WTC11 (cell line): ENCODE measurements around the gene CA7. TPM values are rescaled to one million over a fixed set of nuclear protein-coding genes. Genes with fewer than 3 reads are reported as not detected.

Experiments used
- ATAC-seq: fragments of 200-7000 bp; cut with Tn5 transposase; 2 replicates; pipeline ENCODE4 v1.10.0; 2021; ENCODE audit warnings: mild to moderate bottlenecking, moderate library complexity
- CTCF ChIA-PET: fragments of 300-600 bp; sonication (Branson Sonifier 250); formaldehyde crosslinking; loops from one replicate; lab custom pipeline; 2021; ENCODE audit warnings: antibody characterized with exemption; lab: Charles Lee
- POLR2A ChIA-PET: fragments of 350-600 bp; sonication (Branson Sonifier 250); formaldehyde crosslinking; loops from one replicate; lab custom pipeline; 2021; ENCODE audit warnings: antibody characterized with exemption; lab: Charles Lee
- DNase-seq: peaks from one replicate; pipeline ENCODE4 v3.0.0; 2021; ENCODE audit warnings: low spot score
- H3K27ac Mint-ChIP-seq: 2 replicates; pipeline ENCODE4 v1.8.0; 2021; ENCODE audit warnings: mixed read lengths
- H3K27me3 Mint-ChIP-seq: 2 replicates; pipeline ENCODE4 v1.8.0; 2021; ENCODE audit warnings: low read depth, mild to moderate bottlenecking, moderate library complexity, mixed read lengths
- H3K36me3 Mint-ChIP-seq: 2 replicates; pipeline ENCODE4 v1.8.0; 2021; ENCODE audit warnings: mixed read lengths
- H3K4me1 Mint-ChIP-seq: 2 replicates; pipeline ENCODE4 v1.8.0; 2022; ENCODE audit warnings: mixed read lengths
- H3K4me3 Mint-ChIP-seq: 2 replicates; pipeline ENCODE4 v1.8.0; 2021; ENCODE audit warnings: mild to moderate bottlenecking, moderate library complexity, mixed read lengths
- H3K9me3 Mint-ChIP-seq: 2 replicates; pipeline ENCODE4 v1.8.0; 2021; ENCODE audit warnings: mixed read lengths
- CDX4 ChIP-seq: fragments of 250-450 bp; sonication (Bioruptor Pico); IDR thresholded peaks from 2 replicates; pipeline ENCODE4 v1.9.0; 2021; ENCODE audit warnings: moderate library complexity, mild to moderate bottlenecking, inconsistent platforms, borderline replicate concordance
- EMX1 ChIP-seq: fragments of 250-450 bp; sonication (Bioruptor Pico); IDR thresholded peaks from 2 replicates; pipeline ENCODE4 v1.8.0; 2021; ENCODE audit warnings: mild to moderate bottlenecking
- FOXP1 ChIP-seq: sonication (generic); formaldehyde crosslinking; IDR thresholded peaks from 2 replicates; pipeline ENCODE4 v1.8.0; 2022; ENCODE audit warnings: missing genetic modification reagents, mild to moderate bottlenecking, moderate library complexity, borderline replicate concordance
- GRHL2 ChIP-seq: fragments of 250-450 bp; sonication (Bioruptor Pico); IDR thresholded peaks from 2 replicates; pipeline ENCODE4 v1.8.0; 2022; ENCODE audit warnings: mild to moderate bottlenecking, moderate library complexity; ENCODE audit not compliant: insufficient replicate concordance, severe bottlenecking
- NFATC4 ChIP-seq: fragments of 250-450 bp; sonication (Bioruptor Pico); IDR thresholded peaks from 2 replicates; pipeline ENCODE4 v1.9.0; 2021; ENCODE audit warnings: mild to moderate bottlenecking
- STAT6 ChIP-seq: sonication (generic); formaldehyde crosslinking; conservative IDR thresholded peaks from 2 replicates; pipeline ENCODE4 v1.8.1; 2023; ENCODE audit warnings: mild to moderate bottlenecking, low read depth, missing genetic modification reagents, moderate library complexity
- TCF7 ChIP-seq: sonication (generic); formaldehyde crosslinking; IDR thresholded peaks from 2 replicates; pipeline ENCODE4 v1.8.0; 2022; ENCODE audit warnings: mild to moderate bottlenecking, low read depth, missing genetic modification reagents, moderate library complexity
- TP53 ChIP-seq: sonication (generic); formaldehyde crosslinking; IDR thresholded peaks from 2 replicates; pipeline ENCODE4 v1.8.1; 2023; ENCODE audit warnings: mild to moderate bottlenecking, missing genetic modification reagents
- USF1 ChIP-seq: sonication (generic); formaldehyde crosslinking; IDR thresholded peaks from 2 replicates; pipeline ENCODE4 v1.8.0; 2022; ENCODE audit warnings: mild to moderate bottlenecking, missing genetic modification reagents
- ZBTB43 ChIP-seq: sonication (generic); formaldehyde crosslinking; IDR thresholded peaks from 2 replicates; pipeline ENCODE4 v1.8.1; 2023; ENCODE audit warnings: mild to moderate bottlenecking, missing genetic modification reagents
- ZMAT4 ChIP-seq: fragments of 250-450 bp; sonication (Bioruptor Pico); IDR thresholded peaks from 2 replicates; pipeline ENCODE4 v1.9.0; 2021; ENCODE audit warnings: mild to moderate bottlenecking
- ZNF532 ChIP-seq: fragments of 250-450 bp; sonication (Bioruptor Pico); IDR thresholded peaks from 2 replicates; pipeline ENCODE4 v1.9.0; 2021; ENCODE audit warnings: mild to moderate bottlenecking, borderline replicate concordance
- ZSCAN18 ChIP-seq: fragments of 250-450 bp; sonication (Bioruptor Pico); IDR thresholded peaks from 2 replicates; pipeline ENCODE4 v2.1.2; 2022; ENCODE audit warnings: mild to moderate bottlenecking, moderate library complexity
- total RNA-seq: library from RNA; stranded (reverse); gene quantifications from 3 replicates; pipeline ENCODE4 v1.2.3, GENCODE V29; 2021

Gene CA7
- total RNA-seq, 1 experiment from 2014 or later = 1.6 TPM

- TF ChIP-seq CDX4 = no peak
- TF ChIP-seq, all 79 proteins: peak for 0
Measured at GRCh38 chr16:66832661-66833305, 11.4 kb upstream of the CA7 start (continued).

- no peaks in the 10 kb centered on the region for H3K9me3 Mint-ChIP-seq
- no peak overlapping the region for H3K27ac Mint-ChIP-seq
- H3K4me3 Mint-ChIP-seq = no peak overlapping the region
- ChIA-PET POLR2A (no interaction called here), CTCF (interaction anchor here (0.6 to 2.7 kb wide), 6 partner anchors 11 to 91 kb away, joined by 3 to 21 read pairs (median 4); no protein-coding TSS in a partner anchor)
- H3K27me3 Mint-ChIP-seq = peaks cover 42% of the 10 kb centered on the region
- DNase-seq = no peak
- TF ChIP-seq TP53 (CRISPR knock-in tag) = no peak
- ATAC-seq = no peak
- H3K4me1 Mint-ChIP-seq = peaks cover 7% of the 10 kb centered on the region
- no peaks in the 10 kb centered on the region for H3K36me3 Mint-ChIP-seq
Measured at GRCh38 chr16:66834746-66835145, 9.5 kb upstream of the CA7 start.

- ATAC-seq (no peak), DNase-seq (no peak)
- ChIA-PET POLR2A (no interaction called here), CTCF (interaction anchor here (1.3 to 6.5 kb wide), 2 partner anchors 10 to 32 kb away, joined by 3 to 76 read pairs; partner anchors contain the start of gene NAE1)
- Mint-ChIP-seq H3K36me3 (no peaks in the 10 kb centered on the region), H3K4me3 (no peak overlapping the region), H3K27me3 (peaks cover 82% of the 10 kb centered on the region), H3K27ac (no peak overlapping the region), H3K4me1 (peaks cover 10% of the 10 kb centered on the region), H3K9me3 (no peaks in the 10 kb centered on the region)
- TF ChIP-seq EMX1 (CRISPR knock-in tag) = no peak
- no peak for TF ChIP-seq ZBTB43
- no peak for TF ChIP-seq USF1 (CRISPR knock-in tag)
- TF ChIP-seq ZSCAN18 (CRISPR knock-in tag) = no peak
- TF ChIP-seq STAT6 = no peak
- no peak for TF ChIP-seq TCF7 (CRISPR knock-in tag)
Measured at GRCh38 chr16:66840883-66841282, 3.3 kb upstream of the CA7 start.

GRCh38 chr16:66841366-66841765 lies 2.8 kb upstream of the CA7 start:
- no peak overlapping the region for H3K27ac Mint-ChIP-seq
- no peak for ATAC-seq
- H3K27me3 Mint-ChIP-seq = peaks cover 85% of the 10 kb centered on the region
- TF ChIP-seq NFATC4 (CRISPR knock-in tag) = no peak
- no peak for TF ChIP-seq ZNF532 (CRISPR knock-in tag)
- no peak for TF ChIP-seq ZMAT4 (CRISPR knock-in tag)
- no peak for TF ChIP-seq FOXP1
- no peak for TF ChIP-seq GRHL2 (CRISPR knock-in tag)

More at GRCh38 chr16:66841366-66841765, 2.8 kb upstream of the CA7 start:
- no peaks in the 10 kb centered on the region for H3K9me3 Mint-ChIP-seq
- H3K4me1 Mint-ChIP-seq = peaks cover 13% of the 10 kb centered on the region
- no peak for DNase-seq
- ChIA-PET CTCF (interaction anchor here (0.7 to 6.5 kb wide), 3 partner anchors 11 to 64 kb away, joined by 3 to 76 read pairs (median 4); partner anchors contain the start of gene NAE1), POLR2A (no interaction called here)
- no peak overlapping the region for H3K4me3 Mint-ChIP-seq
- H3K36me3 Mint-ChIP-seq = no peaks in the 10 kb centered on the region
